ENCODE measurements around the gene PDE4DIP.
"Not testable (repeated sequence)": the region's sequence is repeated elsewhere in the genome, so short reads cannot be mapped to it uniquely, and the experiment has no call there.

The PDE4DIP gene

GRCh38 chr1:148929253-148929652 lies 85.0 kb downstream of the PDE4DIP start:
- H3K36me3 ChIP-seq (ENCODE audit: control insufficient read depth in 1 of 2, insufficient read depth in 2 of 2, low read depth in 1 of 2, low read length in 2 of 2); H3K4ac ChIP-seq (ENCODE audit: low read depth in 1 of 2, low read length in 2 of 2); H2BK5ac ChIP-seq (ENCODE audit: low read depth, low read length, poor library complexity, severe bottlenecking); H2BK12ac ChIP-seq (ENCODE audit: low read length in 2 of 2); H3K9ac ChIP-seq (ENCODE audit: low read length); H3K27ac ChIP-seq (ENCODE audit: low read length, poor library complexity, severe bottlenecking); H3K4me3 ChIP-seq (ENCODE audit: insufficient read depth in 1 of 2, low read depth in 1 of 2, low read length in 2 of 2); DNase-seq; H2AK5ac ChIP-seq (ENCODE audit: low read length, severe bottlenecking); H3K4me2 ChIP-seq (ENCODE audit: low read length, poor library complexity, severe bottlenecking); H3K14ac ChIP-seq (ENCODE audit: low read length in 2 of 2); H4K8ac ChIP-seq (ENCODE audit: low read length); H3K79me1 ChIP-seq (replicated peaks; ENCODE audit: low read length, poor library complexity, severe bottlenecking); H4K91ac ChIP-seq (ENCODE audit: low read length); H3K4me1 ChIP-seq (ENCODE audit: control insufficient read depth, insufficient read depth, low read depth, low read length); H2BK120ac ChIP-seq (ENCODE audit: low read depth, low read length); H3K27me3 ChIP-seq (ENCODE audit: control insufficient read depth in 1 of 2, insufficient read depth in 1 of 2, low read length in 2 of 2); H2AFZ ChIP-seq (ENCODE audit: low read depth, low read length); H3K18ac ChIP-seq (ENCODE audit: low read depth in 1 of 2, low read length in 2 of 2); H3K9me3 ChIP-seq (ENCODE audit: control insufficient read depth, low read length); H3K23ac ChIP-seq (ENCODE audit: low read length in 2 of 2); H2BK15ac ChIP-seq (ENCODE audit: low read depth, poor library complexity, severe bottlenecking): not testable (repeated sequence)

GRCh38 chr1:148935381-148936002 lies 91.3 kb downstream of the PDE4DIP start:
- H2AFZ ChIP-seq (ENCODE audit: low read depth, low read length); H2BK15ac ChIP-seq (ENCODE audit: low read depth, poor library complexity, severe bottlenecking); H4K91ac ChIP-seq (ENCODE audit: low read length); H3K79me1 ChIP-seq (replicated peaks; ENCODE audit: low read length, poor library complexity, severe bottlenecking); H3K9me3 ChIP-seq (ENCODE audit: control insufficient read depth, low read length); H2AK5ac ChIP-seq (ENCODE audit: low read length, severe bottlenecking); H3K4ac ChIP-seq (ENCODE audit: low read depth in 1 of 2, low read length in 2 of 2); H3K4me3 ChIP-seq (ENCODE audit: insufficient read depth in 1 of 2, low read depth in 1 of 2, low read length in 2 of 2); H3K18ac ChIP-seq (ENCODE audit: low read depth in 1 of 2, low read length in 2 of 2); H2BK5ac ChIP-seq (ENCODE audit: low read depth, low read length, poor library complexity, severe bottlenecking); DNase-seq; H2BK120ac ChIP-seq (ENCODE audit: low read depth, low read length); H2BK12ac ChIP-seq (ENCODE audit: low read length in 2 of 2); H3K9ac ChIP-seq (ENCODE audit: low read length); H3K36me3 ChIP-seq (ENCODE audit: control insufficient read depth in 1 of 2, insufficient read depth in 2 of 2, low read depth in 1 of 2, low read length in 2 of 2); H3K4me1 ChIP-seq (ENCODE audit: control insufficient read depth, insufficient read depth, low read depth, low read length); H4K8ac ChIP-seq (ENCODE audit: low read length); H3K23ac ChIP-seq (ENCODE audit: low read length in 2 of 2); H3K27me3 ChIP-seq (ENCODE audit: control insufficient read depth in 1 of 2, insufficient read depth in 1 of 2, low read length in 2 of 2); H3K14ac ChIP-seq (ENCODE audit: low read length in 2 of 2); H3K4me2 ChIP-seq (ENCODE audit: low read length, poor library complexity, severe bottlenecking); H3K27ac ChIP-seq (ENCODE audit: low read length, poor library complexity, severe bottlenecking): not testable (repeated sequence)
- no CpG with 5 or more reads among the region's 3 CpGs for WGBS

- not testable (repeated sequence) for H3K4me3 ChIP-seq (ENCODE audit: insufficient read depth in 1 of 2, low read depth in 1 of 2, low read length in 2 of 2); H3K9me3 ChIP-seq (ENCODE audit: control insufficient read depth, low read length); H2AFZ ChIP-seq (ENCODE audit: low read depth, low read length); H3K27me3 ChIP-seq (ENCODE audit: control insufficient read depth in 1 of 2, insufficient read depth in 1 of 2, low read length in 2 of 2); H2BK120ac ChIP-seq (ENCODE audit: low read depth, low read length); DNase-seq; H3K79me1 ChIP-seq (replicated peaks; ENCODE audit: low read length, poor library complexity, severe bottlenecking); H3K14ac ChIP-seq (ENCODE audit: low read length in 2 of 2); H3K18ac ChIP-seq (ENCODE audit: low read depth in 1 of 2, low read length in 2 of 2); H3K36me3 ChIP-seq (ENCODE audit: control insufficient read depth in 1 of 2, insufficient read depth in 2 of 2, low read depth in 1 of 2, low read length in 2 of 2); H2AK5ac ChIP-seq (ENCODE audit: low read length, severe bottlenecking); H2BK12ac ChIP-seq (ENCODE audit: low read length in 2 of 2); H3K4me2 ChIP-seq (ENCODE audit: low read length, poor library complexity, severe bottlenecking); H4K8ac ChIP-seq (ENCODE audit: low read length); H3K4ac ChIP-seq (ENCODE audit: low read depth in 1 of 2, low read length in 2 of 2); H3K4me1 ChIP-seq (ENCODE audit: control insufficient read depth, insufficient read depth, low read depth, low read length); H2BK5ac ChIP-seq (ENCODE audit: low read depth, low read length, poor library complexity, severe bottlenecking); H4K91ac ChIP-seq (ENCODE audit: low read length); H2BK15ac ChIP-seq (ENCODE audit: low read depth, poor library complexity, severe bottlenecking); H3K23ac ChIP-seq (ENCODE audit: low read length in 2 of 2); H3K27ac ChIP-seq (ENCODE audit: low read length, poor library complexity, severe bottlenecking); H3K9ac ChIP-seq (ENCODE audit: low read length)
- WGBS, result no CpG with 5 or more reads among the region's 3 CpGs
Observed at GRCh38 chr1:148942906-148943305, 98.7 kb downstream of the PDE4DIP start.

GRCh38 chr1:148945130-148945529 lies 100.9 kb downstream of the PDE4DIP start:
- not testable (repeated sequence) for H3K9me3 ChIP-seq (ENCODE audit: control insufficient read depth, low read length); H2AK5ac ChIP-seq (ENCODE audit: low read length, severe bottlenecking); H3K4me2 ChIP-seq (ENCODE audit: low read length, poor library complexity, severe bottlenecking); H4K91ac ChIP-seq (ENCODE audit: low read length); DNase-seq; H3K18ac ChIP-seq (ENCODE audit: low read depth in 1 of 2, low read length in 2 of 2); H3K4me3 ChIP-seq (ENCODE audit: insufficient read depth in 1 of 2, low read depth in 1 of 2, low read length in 2 of 2); H3K4ac ChIP-seq (ENCODE audit: low read depth in 1 of 2, low read length in 2 of 2); H3K14ac ChIP-seq (ENCODE audit: low read length in 2 of 2); H2BK120ac ChIP-seq (ENCODE audit: low read depth, low read length); H3K23ac ChIP-seq (ENCODE audit: low read length in 2 of 2); H3K36me3 ChIP-seq (ENCODE audit: control insufficient read depth in 1 of 2, insufficient read depth in 2 of 2, low read depth in 1 of 2, low read length in 2 of 2); H2BK5ac ChIP-seq (ENCODE audit: low read depth, low read length, poor library complexity, severe bottlenecking); H3K27ac ChIP-seq (ENCODE audit: low read length, poor library complexity, severe bottlenecking); H2BK15ac ChIP-seq (ENCODE audit: low read depth, poor library complexity, severe bottlenecking); H3K9ac ChIP-seq (ENCODE audit: low read length); H2BK12ac ChIP-seq (ENCODE audit: low read length in 2 of 2); H3K4me1 ChIP-seq (ENCODE audit: control insufficient read depth, insufficient read depth, low read depth, low read length); H3K79me1 ChIP-seq (replicated peaks; ENCODE audit: low read length, poor library complexity, severe bottlenecking); H2AFZ ChIP-seq (ENCODE audit: low read depth, low read length); H3K27me3 ChIP-seq (ENCODE audit: control insufficient read depth in 1 of 2, insufficient read depth in 1 of 2, low read length in 2 of 2); H4K8ac ChIP-seq (ENCODE audit: low read length)
- WGBS, result no CpG with 5 or more reads among the region's 1 CpG

Data from mesenchymal stem cell (in vitro differentiated cells and primary cell).